Ascending aorta (tissue), 2 donors: Measurements from ENCODE around the gene CELSR3. TPM values are rescaled to one million over a fixed set of nuclear protein-coding genes. Genes with fewer than 3 reads are reported as not detected.

ENCODE experiments used
- DNase-seq, 2 donors: peaks; one replicate each; pipeline ENCODE4 v3.0.0-alpha.2; 2019; ENCODE audit warnings: low spot score in 2 of 2
- H3K27ac ChIP-seq, 2 donors: fragments of 200-600 bp; sonication (generic); one replicate each; pipeline ENCODE4 v1.5.1; 2016 to 2017; ENCODE audit warnings: mild to moderate bottlenecking in 1 of 2
- H3K27me3 ChIP-seq: fragments of 200-600 bp; sonication (generic); one replicate; pipeline ENCODE4 v1.5.1; 2017
- H3K36me3 ChIP-seq, 2 donors: fragments of 200-600 bp; sonication (generic); one replicate each; pipeline ENCODE4 v1.5.1; 2016
- H3K4me1 ChIP-seq, 2 donors: fragments of 200-600 bp; sonication (generic); one replicate each; pipeline ENCODE4 v1.5.1; 2016 to 2017; ENCODE audit warnings: mild to moderate bottlenecking in 1 of 2
- H3K4me3 ChIP-seq, 2 donors: fragments of 200-600 bp; sonication (generic); one replicate each; pipeline ENCODE4 v1.5.1; 2016 to 2017; ENCODE audit warnings: mild to moderate bottlenecking in 1 of 2
- H3K9me3 ChIP-seq, 2 donors: fragments of 200-600 bp; sonication (generic); one replicate each; pipeline ENCODE4 v1.5.1; 2016
- intact Hi-C: fragments of 100-400 bp; cut with DNase I; formaldehyde crosslinking; loops from one replicate; pipeline ENCODE4 v1.15.1; 2023
- total RNA-seq: library from RNA; depleted of rRNA; stranded (reverse); fragments of >200 nt; gene quantifications from one replicate; pipeline ENCODE4 v1.1.0, GENCODE V29; 2016
- TF ChIP-seq, protein P1 (sequence below), 3 experiments: fragments of 200-600 bp in 2 of 3; fragments of 450-650 bp in 1 of 3; sonication (generic) in 2 of 3; IDR thresholded peaks; one replicate each; pipeline ENCODE4 v1.5.1; 2016 to 2019; ENCODE audit warnings: antibody characterized with exemption in 3 of 3, mild to moderate bottlenecking in 1 of 3, moderate library complexity in 1 of 3

The CELSR3 gene
- total RNA-seq, 1 donor from 2014 or later, result 2.6 TPM

DNA sequence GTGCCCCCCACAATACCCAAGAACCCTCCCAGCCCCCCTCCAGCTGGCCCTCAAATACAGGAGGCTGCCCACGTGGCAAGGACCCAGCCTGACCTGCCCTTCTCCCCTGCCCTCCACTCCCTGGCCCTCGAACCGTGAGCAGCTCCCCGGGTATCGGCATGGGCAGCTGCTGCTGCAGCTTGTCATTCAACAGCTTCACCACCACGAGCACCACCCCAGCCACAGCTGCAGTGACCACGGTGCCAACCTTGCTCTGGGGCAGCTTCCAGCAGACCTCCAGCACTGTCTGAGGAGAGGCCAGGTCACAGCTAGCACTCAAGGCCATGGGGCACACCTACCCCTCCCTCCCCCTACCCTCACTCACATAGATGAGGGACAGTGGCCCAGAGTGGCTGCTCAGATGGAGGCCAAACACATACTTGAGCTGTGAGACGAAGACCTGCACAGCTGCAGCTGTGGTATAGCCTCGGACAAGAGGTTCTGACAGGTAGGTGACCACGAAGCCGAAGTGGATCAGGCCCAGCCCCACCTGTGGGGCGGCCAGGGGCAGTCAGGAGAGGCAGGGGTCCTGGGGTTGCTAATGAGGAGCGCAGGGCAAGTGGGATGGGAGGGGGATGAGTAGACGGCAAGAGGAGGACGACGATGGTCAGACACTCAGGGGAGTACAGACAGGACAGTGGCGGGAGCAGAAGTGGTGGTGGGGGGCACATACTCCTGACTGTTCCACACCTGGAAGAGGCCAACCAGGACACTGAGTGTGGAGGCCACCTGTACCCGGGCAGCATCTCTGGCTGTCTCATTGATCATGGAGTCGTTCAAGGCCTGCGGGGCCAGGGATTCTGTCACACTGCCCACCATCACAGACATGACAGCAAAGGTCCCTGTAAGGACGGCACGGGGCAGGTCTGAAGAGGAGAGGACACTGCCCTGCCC lies 30.9 kb downstream of the CELSR3 start:
- Histone ChIP-seq H3K4me3 (no peak overlapping the region), H3K36me3 (peaks cover 60 to 65% of the 10 kb centered on the region in 2 donors), H3K9me3 (no peaks in the 10 kb centered on the region), H3K27ac (no peak overlapping the region), H3K27me3 (no peaks in the 10 kb centered on the region), H3K4me1 (peaks cover 0 to 22% of the 10 kb centered on the region in 2 donors)
- DNase-seq, result no peak
- intact Hi-C loops, result loop anchor here (10.0 kb wide), 1 partner anchor 157 kb away; no protein-coding TSS in a partner anchor
- TF ChIP-seq, protein P1, sequence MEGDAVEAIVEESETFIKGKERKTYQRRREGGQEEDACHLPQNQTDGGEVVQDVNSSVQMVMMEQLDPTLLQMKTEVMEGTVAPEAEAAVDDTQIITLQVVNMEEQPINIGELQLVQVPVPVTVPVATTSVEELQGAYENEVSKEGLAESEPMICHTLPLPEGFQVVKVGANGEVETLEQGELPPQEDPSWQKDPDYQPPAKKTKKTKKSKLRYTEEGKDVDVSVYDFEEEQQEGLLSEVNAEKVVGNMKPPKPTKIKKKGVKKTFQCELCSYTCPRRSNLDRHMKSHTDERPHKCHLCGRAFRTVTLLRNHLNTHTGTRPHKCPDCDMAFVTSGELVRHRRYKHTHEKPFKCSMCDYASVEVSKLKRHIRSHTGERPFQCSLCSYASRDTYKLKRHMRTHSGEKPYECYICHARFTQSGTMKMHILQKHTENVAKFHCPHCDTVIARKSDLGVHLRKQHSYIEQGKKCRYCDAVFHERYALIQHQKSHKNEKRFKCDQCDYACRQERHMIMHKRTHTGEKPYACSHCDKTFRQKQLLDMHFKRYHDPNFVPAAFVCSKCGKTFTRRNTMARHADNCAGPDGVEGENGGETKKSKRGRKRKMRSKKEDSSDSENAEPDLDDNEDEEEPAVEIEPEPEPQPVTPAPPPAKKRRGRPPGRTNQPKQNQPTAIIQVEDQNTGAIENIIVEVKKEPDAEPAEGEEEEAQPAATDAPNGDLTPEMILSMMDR (IDR thresholded peaks at IDR 0.05), result no peak

DNA sequence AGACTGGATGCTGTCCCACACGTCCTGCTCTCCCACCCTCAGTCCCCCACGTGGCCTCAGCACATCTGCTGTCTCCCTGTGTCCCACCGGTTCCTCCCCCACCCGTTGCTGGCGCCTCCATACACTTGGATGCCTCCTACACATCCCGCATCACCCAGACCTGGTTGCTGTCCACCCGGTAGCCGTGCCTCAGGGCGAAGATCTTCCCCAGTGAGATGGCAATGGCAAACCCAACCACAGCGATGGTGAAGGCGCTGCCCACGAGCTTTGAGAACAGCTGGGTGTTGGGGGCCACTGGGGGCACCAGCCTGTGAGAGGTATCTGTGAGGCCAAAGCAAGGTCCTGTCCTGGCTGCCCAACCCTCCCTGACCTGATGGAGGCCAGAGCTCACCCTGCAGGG lies 31.9 kb downstream of the CELSR3 start:
- Histone ChIP-seq H3K36me3 (peaks cover 69 to 74% of the 10 kb centered on the region in 2 donors), H3K4me3 (no peak overlapping the region)
- TF ChIP-seq, protein P1 (IDR thresholded peaks at IDR 0.05), result no peak

DNA sequence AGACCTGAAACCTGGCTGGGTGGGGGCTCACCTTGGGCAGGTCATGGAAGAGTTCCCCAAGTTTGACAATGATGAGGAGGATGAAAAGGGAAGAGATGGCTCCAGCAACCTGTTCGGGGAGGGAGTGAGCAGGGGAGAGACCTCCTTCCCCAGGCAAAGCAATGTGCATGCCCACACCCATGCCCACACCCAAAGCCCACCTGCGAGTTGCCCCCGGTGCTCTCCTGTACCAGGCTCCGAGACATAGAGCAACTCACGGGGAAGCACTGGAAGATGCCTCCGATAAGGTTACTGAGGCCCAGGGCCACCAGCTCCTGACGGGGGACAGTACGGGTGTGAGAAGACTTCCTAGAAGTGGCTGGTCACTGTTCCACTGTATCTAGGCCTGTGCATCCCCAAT lies 32.3 kb downstream of the CELSR3 start:
- no peak overlapping the region for H3K4me3 ChIP-seq
- H3K9me3 ChIP-seq, result no peaks in the 10 kb centered on the region
- H3K27ac ChIP-seq, result no peak overlapping the region
- H3K36me3 ChIP-seq, result peaks cover 73 to 78% of the 10 kb centered on the region in 2 donors
- H3K4me1 ChIP-seq, result peaks cover 0 to 15% of the 10 kb centered on the region in 2 donors
- TF ChIP-seq, protein P1 (IDR thresholded peaks at IDR 0.05), result no peak
- intact Hi-C loops, result loop anchor here (10.0 kb wide), 1 partner anchor 156 kb away; no protein-coding TSS in a partner anchor
- DNase-seq, result no peak
- H3K27me3 ChIP-seq, result no peaks in the 10 kb centered on the region

More for the DNA sequence above, 31.9 kb downstream of the CELSR3 start:
- DNase-seq, result no peak
- H3K9me3 ChIP-seq, result no peaks in the 10 kb centered on the region
- peaks cover 0 to 16% of the 10 kb centered on the region in 2 donors for H3K4me1 ChIP-seq
- H3K27ac ChIP-seq, result no peak overlapping the region
- intact Hi-C loops, result loop anchor here (10.0 kb wide), 1 partner anchor 156 kb away; no protein-coding TSS in a partner anchor
- no peaks in the 10 kb centered on the region for H3K27me3 ChIP-seq

DNA sequence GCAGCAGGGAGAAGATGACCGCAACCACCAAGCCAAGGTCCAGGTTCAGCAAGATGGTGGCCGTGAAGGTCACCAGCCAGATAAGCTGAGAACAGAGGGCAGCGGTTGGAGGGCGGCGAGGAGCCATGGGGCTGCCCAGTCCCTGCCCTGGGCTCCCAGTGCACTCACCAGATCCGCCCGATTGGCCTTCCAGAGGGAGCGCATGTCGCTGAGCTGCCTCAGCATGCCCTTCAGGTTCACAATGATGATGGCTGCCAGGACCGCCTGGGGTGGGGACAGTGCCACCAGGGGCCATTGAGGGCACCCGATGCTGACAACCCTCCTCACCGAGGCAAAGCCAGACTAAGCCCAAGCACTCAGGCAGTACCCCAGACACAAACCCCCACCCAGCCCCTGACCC lies 32.8 kb downstream of the CELSR3 start:
- H3K9me3 ChIP-seq, result no peaks in the 10 kb centered on the region
- intact Hi-C loops, result loop anchor here (10.0 kb wide), 1 partner anchor 155 kb away; no protein-coding TSS in a partner anchor
- H3K27ac ChIP-seq, result no peak overlapping the region
- H3K4me1 ChIP-seq, result peaks cover 0 to 15% of the 10 kb centered on the region in 2 donors
- TF ChIP-seq, protein P1 (IDR thresholded peaks at IDR 0.05), result no peak
- H3K27me3 ChIP-seq, result no peaks in the 10 kb centered on the region
- H3K4me3 ChIP-seq, result no peak overlapping the region
- H3K36me3 ChIP-seq, result peaks cover 76 to 83% of the 10 kb centered on the region in 2 donors
- no peak for DNase-seq

DNA sequence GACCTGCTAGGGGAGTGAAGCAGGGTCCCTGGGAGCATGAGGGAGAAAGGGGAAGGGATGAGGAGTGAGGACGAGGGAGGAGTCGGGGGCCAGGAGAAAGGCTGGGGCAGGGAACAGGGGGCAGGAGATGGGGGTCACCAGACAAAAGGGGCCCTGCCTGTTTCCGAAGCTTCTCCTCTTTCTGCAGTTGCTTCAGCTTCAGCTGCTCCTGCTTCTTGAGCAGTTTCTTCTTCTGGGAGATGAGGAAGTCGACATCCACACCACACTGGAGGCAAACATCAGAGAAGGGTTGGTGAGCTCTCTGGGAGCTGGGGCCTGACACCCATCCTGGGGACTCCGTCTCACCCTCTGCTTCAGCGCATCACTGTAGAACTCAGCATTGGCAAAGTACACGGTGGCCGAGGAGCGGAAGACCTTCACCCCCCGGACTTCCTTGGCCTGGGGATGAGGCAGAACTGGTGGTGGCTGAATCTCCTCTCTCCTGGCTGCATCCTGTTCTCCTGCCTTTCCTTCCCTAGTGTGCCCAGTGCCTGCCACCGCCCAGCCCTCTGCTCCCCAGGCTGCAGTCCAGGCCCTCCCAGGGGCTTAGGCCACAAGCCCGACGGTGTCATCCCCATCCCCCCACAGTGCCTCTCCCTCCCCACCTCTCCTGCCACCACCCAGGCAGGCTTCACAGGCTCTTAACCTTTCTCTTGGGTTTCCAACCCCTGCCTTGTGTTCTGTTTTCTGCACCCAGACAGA lies 34.2 kb downstream of the CELSR3 start:
- Histone ChIP-seq H3K4me1 (peaks cover 0 to 4% of the 10 kb centered on the region in 2 donors), H3K4me3 (no peak overlapping the region), H3K9me3 (no peaks in the 10 kb centered on the region), H3K36me3 (peaks cover 80 to 91% of the 10 kb centered on the region in 2 donors), H3K27me3 (no peaks in the 10 kb centered on the region), H3K27ac (no peak overlapping the region)
- TF ChIP-seq, protein P1 (IDR thresholded peaks at IDR 0.05), result no peak
- DNase-seq, result no peak
- intact Hi-C loops, result no loop called here
